PC-9 (cell line): ENCODE data around the gene ECM2.

Experiments used
- CTCF ChIP-seq: fragments of 200-600 bp; sonication (generic); conservative IDR thresholded peaks from 2 replicates; pipeline ENCODE4 v1.6.1; 2017; ENCODE audit warnings: mixed run types, antibody characterized with exemption, mild to moderate bottlenecking, moderate library complexity
- EZH2 ChIP-seq: fragments of 200-600 bp; sonication (generic); IDR thresholded peaks from 2 replicates; pipeline ENCODE4 v1.8.0; 2017; ENCODE audit warnings: antibody characterized with exemption, low read depth

- TF ChIP-seq CTCF, result no peak
- no peak for TF ChIP-seq EZH2
These were observed at the start of gene ECM2 for GRCh38 chr9:92535940-92536850.
